Stimulated activated CD8-positive, alpha-beta memory T cell treated with anti-CD3 and anti-CD28 coated beads, Interleukin-4, amount 100 ng/mL, for 48 hours (primary cell): Measurements from ENCODE around the gene FILIP1.

Experiments used
- DNase-seq: peaks from one replicate; pipeline ENCODE4 v3.0.0-alpha.2; 2020

Gene FILIP1

DNA sequence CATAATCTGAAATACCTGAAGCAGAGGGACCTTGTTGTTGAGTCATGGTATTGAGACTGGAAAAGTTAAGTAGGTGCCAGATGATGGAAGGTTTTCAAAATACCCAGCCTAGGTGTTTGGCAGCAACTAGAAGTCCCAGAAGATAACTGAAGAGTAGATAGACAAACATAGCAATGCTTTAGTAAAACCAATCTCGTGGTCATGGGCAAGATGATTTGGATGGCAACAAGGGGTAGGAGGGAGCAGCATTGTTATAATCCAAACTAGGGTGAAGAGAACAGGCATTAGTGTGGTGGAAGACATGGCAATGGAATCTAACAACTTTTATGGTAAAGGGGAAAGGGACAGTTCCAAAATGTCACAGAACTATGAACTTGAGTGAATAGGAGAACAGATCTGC is 2.3 kb downstream of the FILIP1 start:
- no peak for DNase-seq

DNA sequence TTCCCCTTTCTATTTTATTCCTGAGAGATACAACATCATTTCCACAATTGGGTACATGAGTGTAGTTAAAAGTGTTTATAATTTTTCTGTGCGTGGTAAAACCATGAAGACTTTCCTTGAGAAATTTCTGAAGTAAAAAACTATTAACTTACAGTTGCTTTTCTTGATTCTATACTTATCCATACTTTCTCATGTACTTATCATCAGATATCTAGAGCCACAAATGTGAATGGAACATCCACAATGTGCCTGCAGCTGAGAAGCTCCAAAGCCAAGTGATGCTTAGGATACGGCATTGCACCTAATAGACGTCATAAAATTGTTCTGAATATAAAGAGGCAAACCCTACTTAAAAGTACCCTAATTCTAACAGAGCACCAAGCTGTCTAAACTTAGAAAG is 2.9 kb downstream of the FILIP1 start:
- DNase-seq, result no peak

DNA sequence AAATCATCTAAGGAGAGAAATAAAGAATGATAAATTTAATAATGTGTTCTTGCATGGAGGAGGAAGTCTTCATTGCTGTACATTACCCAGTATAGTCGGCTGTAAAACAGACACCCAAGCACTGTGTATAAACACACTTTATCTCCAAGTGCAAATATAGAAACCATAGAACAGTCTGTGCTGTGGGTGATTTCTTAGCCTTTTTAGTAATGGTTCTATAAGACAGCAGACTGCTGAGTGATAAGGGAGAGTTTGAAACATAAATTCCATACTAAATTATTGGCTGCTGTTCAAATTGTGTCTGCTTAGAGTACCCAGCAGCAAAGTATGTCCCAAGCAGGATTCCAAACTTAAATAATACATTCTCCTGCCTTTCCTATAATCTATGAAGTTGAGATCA is 4.6 kb downstream of the FILIP1 start:
- no peak for DNase-seq

DNA sequence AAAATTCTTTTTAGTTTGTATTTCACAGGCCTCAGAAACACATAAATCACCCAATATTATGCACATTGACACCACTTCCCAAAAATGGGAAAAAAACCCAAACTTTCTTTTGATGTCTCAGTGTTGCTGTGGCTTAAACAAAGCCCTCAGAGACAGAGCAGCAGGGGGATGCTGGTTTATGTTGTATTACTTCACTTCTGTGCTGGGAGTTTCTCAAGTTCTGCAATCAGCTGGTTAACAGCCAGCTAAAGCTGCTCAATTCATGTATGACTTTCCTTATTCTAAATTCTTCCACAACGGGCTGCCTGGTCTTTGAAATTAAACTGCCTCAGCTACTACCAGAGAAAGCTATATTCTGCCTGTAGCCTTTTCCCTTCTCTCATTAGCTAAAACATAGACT is 5.6 kb downstream of the FILIP1 start:
- DNase-seq, result no peak

DNA sequence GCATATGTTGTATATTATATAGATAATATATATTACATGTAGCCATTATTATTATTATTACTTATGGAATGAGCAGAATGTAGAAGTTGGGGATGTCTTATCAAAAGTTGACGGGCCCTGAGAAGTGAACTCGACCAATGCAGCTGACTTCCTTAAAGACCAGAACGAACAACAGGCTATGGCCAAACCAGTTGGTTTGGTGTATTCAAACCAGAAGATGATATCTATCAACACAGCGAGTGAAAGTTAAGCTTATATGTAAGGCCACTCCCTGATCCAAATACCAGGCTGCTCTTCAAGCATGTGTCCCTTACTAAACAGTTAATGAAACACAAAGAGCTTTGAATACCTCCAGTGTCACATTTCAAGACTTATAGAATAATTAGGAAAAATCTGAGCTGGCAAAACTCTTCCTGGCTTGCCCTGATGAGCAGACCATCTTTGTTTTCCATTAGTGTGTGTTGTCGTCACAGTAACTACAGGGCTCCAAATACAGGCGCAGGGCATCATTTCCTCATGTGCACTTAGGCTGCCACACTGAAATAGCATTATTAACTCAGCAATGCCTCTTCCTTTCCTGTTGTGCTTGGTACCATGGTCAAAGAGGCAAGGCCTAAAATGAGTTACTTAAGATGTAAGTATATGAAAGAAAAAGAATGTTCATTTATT is 6.6 kb downstream of the FILIP1 start:
- no peak for DNase-seq

DNA sequence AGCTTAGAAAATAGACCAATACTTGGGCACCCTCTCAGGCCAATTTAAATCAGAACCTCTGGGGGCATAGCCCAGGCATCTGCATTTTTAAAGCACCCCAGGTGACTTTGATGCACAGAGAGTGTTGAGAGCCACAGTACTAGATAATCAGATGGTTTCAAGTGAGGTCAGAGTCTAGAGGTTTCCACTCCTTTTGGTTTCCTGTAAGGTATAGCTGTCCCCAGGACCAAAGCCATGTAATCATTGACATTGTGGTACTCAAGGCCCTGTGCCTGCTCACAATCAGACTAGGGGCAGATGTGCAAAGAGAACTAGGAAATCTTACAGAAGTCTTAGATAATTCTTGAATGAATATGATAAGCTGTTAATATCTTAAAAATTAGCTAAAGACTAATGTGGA is 9.1 kb downstream of the FILIP1 start:
- DNase-seq, result no peak

DNA sequence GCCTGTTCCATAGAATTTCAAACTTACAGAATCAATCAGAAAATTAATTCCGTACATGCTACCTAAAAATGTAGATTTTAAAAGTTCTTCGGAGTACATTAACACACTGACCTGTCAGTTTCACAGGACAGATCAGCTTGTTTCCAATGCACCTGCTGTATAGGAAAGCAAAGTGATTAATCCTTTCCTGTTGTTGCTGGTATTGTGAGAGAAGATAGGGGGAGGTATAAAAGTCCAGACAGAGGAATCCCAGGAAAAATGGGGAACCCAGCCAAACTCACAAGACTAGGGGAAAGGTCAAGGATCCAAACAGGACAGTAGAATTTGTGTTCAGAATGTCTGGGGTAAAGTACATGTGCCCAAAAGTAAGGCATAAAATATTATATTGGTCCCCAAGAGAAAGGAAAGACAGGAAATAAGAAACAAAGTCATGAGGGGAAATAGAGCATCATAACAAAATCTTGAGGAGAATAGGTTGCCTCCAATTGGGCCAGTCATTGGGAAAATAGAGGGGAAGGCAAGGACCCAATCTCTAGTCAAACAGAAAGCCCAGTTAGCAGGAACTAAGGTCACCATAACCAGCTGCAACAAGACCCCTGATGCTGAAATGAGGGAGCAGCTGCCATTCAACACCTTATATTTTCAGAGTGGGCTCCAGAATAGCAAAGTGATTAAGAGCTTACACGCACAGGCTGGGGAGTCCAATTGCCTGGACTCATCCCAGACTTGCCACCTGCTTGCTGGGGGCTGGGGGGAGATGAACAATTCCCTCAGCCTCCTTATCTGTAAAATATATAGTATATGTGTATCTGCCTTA is 10.3 kb downstream of the FILIP1 start:
- no peak for DNase-seq

DNA sequence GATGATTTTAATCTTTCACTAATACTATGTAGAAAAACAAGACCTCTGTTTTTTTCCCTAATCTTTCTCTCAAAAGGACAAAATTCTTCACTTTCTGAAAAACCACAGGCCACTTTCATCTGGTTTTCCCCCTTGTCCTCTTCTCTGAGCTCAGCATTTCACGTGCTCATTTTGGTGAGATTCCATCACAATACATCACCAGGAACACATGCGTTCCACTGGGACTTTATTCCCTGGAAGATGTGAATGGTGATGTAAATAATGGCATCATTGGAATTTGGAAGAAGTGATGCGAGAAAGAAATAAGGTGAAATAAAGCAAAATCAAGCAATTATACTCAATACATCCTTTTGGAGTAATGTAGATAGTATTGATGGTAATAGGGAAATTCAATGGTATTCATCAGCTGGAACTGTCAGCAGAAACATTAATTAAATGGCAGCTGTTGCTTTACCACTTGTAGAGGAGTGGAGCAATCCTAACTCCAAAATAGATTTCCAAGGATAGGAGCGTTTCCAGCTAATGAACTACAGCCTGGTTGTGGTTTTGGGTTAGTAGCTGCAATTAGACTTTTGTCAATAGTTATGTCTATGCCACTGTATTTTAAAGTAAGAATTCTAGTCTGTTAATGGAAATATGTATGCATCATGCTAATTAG is 11.5 kb downstream of the FILIP1 start:
- DNase-seq, result no peak

DNA sequence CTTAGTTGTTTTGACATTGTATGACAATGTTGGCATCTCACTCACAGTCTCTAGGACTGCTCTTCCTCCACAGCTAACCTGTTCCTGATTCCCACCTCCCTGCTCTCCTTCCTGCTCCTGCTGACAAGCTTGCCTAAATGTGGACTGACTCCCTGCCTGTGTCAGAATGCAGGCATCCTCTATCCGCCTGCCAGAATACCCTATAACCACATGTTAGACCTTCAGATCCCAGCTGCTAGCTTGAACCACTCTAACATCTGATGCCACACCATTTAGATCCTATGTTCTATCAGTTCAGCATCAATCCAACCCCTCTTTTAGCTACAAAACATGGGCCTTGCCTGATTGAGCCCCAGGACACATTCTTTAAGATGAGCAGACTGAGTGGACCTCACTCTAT is 12.2 kb downstream of the FILIP1 start:
- no peak for DNase-seq

DNA sequence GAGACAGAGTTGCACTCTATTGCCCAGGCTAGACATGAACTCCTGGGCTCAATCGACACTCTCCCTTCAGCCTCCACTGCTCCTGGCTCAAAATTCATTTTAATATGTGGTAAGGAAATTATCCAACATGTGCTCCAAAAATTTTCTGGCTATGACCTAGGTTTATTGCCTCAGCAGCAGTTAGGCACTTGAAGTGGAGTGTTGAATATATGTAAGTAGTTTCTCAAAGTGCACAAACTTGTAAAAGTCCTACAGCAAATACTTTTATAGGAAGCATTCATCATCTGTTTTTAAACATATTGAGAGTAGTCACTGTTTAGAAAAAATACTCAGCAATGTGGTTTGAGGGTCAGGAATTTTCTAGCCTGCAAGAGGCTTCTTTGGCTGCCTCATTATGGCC is 13.2 kb downstream of the FILIP1 start:
- no peak for DNase-seq

DNA sequence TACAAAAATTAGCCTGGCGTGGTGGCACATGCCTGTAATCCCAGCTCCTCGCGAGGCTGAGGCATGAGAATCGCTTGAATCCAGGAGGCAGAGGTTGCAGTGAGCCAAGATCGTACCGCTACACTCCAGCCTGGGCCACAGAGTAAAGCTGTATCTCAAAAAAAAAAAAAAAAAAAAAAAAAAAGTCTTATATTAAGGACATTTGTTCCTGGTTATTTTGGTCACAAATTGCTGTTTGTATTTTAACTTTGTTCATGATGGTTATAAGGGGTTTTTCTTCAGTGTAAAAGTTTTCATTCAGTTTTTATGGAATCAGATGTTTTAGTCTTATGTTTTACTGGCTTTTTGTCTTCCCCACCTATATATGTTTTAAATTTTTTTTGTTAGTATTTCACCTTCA is 13.9 kb downstream of the FILIP1 start:
- no peak for DNase-seq

DNA sequence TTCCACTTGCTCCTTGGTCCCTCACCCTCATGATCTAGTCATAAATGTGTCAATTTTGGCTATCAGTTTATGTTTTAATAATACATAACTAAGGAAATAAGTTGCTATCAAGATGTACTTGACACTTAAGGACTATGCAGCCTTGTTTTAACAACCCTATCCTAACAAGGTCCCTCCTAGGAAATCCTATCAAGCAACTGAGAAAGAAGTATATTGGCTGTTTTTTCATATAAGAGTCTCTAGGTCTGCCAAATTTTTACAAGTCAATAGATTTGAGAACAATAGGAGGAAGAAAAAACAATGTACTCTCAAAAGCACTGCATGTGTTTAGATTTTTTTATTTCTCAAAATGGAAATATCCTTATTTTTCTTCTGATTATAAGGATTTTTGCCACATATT is 14.7 kb downstream of the FILIP1 start:
- no peak for DNase-seq

DNA sequence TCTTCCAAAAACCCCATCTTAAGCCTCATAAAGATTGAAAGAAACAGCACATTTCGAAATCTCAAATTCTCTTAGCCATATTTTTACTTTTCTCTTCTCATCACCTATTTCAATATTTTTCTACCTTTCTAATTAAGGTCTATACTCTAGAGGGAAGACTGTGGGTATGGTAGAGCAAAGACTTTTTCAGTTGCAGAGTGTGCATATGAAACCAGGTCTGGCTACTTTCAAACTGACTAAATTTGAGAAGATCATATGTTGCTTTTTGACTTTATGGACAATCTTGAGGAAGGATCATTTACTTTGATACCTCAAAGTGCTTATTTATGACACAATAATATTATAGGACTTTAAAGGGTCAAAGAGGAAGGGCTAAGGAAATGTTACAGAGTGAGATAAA is 20.7 kb downstream of the FILIP1 start:
- no peak for DNase-seq

DNA sequence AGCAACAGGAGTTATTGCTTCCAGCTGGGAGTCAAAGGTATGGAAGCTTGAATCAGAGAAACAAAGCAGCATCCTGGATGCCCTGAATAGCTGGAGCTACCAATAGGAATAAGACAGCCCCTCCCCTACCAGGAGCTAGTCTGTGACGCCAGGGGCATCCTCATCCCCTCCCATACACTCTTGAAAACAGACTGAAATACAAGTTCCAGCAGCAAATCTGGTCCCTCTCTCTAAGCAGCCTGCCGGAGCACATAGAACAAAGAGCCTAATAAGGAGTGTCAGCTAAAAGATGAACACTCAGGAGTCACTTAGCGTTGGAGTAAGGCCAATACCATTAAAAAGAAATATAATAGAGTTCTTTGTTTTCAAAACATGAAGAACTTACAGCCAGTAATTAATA is 25.6 kb downstream of the FILIP1 start:
- DNase-seq, result no peak

DNA sequence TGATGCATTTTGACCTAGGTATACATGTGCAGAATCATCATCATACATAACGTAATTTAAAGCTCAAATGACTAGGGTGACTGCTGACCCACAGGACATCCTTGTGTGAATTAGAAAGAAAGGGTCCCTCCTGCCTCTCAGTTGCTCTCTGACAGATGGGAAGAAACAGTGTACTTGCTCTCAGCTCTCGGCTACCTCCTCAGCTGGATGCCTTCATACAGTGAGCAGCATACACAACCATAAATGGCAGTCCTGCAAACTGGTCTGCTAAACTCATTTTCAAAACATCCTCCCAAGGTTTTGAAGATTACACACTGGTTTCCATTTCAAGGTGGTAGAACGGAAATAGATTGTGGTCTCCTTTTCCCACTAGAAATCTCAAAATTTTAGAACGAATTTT is 26.3 kb downstream of the FILIP1 start:
- no peak for DNase-seq

DNA sequence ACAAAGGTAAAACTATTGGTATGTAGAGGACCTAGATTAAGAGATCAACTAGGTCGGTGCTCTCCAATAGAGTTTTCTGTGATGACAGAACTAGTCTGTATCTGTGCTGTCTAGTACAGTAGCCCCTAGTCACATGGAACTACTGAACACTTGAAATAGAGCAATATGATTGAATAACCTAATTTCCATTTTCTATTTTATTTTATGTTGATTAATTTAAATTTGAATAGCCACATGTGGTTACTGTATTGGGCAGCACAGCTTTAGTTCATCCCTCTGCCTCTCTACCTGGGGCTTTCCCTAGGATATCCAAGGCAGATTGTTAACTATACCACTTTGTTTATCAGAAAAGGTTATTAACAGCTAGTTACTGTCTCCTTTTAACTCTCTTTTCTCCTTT is 27.0 kb downstream of the FILIP1 start:
- DNase-seq, result no peak

DNA sequence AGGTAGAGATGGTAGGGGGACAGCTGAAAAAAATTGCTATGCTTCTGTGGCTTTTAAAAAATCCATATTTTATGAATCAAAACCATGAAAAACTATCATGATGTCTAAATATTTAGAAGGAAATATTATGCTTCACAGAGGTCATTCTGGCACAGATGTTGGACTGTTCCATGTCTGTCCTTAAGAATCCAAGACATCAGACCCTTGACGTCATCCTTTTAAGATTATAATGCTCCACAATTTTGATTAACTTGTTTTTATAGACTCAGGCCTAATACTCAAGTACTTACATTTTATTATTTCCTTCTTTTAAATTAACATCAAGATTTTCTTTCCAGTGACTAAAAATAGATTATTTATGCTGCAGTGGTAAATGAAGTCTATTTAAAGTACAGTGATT is 29.7 kb downstream of the FILIP1 start:
- no peak for DNase-seq

DNA sequence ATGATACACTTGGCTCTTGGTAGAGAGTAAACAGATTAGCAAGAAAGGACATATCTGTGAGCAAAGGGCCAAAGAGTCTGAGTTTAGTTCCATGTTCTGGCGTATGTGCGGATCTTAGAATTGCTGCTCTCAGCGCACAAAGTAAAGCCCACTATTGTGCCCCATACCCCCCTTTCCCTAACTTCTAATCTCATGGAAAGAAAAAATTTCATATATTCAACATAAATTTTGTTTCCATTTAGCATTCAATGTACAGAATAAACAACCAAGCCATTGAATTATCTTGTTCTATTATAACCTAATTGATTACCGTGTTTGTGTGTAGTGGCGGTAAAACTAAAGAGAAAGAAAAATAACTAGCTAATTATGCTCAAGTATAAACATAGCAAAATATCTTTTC is 30.5 kb downstream of the FILIP1 start:
- no peak for DNase-seq

DNA sequence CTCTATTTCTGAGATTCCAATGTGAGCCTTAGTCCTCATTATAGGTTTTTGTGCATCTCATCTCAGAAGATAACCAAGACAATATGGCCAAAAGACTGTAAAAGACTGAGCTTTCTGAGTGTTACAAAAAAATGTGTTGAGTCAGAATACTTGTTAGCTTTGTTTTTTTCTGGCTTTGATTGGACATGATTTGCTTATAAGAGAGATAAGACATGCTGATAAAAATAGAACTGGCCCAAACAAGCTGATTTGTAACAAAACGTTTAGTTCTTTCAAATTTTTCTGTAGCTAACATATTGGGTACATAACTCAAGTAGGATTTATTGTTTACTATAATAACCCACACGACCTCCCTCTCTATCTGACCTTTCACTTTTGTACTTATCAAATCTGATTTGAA is 32.9 kb downstream of the FILIP1 start:
- no peak for DNase-seq

DNA sequence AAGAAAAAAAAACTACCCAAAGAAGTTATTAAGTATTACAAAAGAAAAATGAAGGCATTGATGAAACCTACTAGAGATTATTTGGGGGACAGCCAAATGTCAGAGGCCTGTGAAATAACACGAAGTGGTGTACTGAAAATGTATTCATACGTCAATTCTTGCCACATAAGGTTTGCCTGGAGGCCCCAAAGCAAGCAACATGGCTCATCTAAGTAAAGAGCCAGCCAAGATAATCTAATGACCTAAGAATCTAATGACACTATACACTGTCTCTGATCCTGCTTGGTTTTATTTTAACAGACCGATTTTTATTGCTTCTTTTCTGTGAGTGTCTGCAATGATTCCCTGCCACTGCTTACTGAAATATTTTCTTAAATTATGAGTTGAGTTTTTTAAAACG is 34.7 kb downstream of the FILIP1 start:
- no peak for DNase-seq

DNA sequence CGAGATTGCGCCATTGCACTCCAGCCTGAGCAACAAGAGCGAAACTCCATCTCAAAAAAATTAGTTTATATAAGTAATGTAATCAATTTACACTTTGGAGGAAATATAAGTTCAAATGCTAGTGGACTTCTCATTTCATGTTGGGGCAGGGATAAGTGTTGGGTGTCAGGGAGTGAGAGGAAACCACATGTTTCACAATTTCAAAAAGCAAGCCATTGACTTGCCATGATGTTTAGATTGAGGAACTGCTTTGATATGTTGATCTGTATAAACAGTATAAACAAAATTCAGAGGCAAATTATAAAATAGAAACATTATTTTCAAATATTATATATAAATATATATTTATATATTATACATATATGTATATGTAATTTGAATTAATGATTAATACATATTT is 42.7 kb downstream of the FILIP1 start:
- DNase-seq, result no peak

DNA sequence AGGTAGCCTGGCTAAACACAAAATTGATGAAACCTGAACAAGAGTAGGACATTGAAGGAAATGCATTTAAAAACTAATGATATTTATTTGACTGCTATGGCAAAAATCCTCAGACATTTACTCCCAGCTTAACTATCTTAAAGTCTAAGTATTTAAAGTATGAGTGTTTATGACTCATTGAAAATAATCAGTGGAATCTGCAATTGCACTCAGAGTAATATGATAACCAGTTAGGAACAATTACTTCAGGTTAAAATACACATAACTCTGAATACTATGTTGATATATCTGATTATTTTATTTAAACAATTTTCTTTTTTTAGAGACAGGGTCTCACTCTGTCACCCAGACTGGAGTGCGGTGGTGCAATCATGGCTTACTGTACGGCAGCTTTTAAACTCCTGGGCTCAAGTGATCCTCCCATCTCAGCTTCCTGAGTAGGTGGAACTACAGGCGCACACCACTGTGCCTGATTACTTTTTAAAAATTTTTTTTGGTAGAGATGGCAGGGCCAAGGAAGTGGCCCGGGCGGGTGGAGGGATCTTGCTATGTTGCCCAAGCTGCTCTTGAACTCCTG is 43.9 kb downstream of the FILIP1 start:
- DNase-seq, result no peak

DNA sequence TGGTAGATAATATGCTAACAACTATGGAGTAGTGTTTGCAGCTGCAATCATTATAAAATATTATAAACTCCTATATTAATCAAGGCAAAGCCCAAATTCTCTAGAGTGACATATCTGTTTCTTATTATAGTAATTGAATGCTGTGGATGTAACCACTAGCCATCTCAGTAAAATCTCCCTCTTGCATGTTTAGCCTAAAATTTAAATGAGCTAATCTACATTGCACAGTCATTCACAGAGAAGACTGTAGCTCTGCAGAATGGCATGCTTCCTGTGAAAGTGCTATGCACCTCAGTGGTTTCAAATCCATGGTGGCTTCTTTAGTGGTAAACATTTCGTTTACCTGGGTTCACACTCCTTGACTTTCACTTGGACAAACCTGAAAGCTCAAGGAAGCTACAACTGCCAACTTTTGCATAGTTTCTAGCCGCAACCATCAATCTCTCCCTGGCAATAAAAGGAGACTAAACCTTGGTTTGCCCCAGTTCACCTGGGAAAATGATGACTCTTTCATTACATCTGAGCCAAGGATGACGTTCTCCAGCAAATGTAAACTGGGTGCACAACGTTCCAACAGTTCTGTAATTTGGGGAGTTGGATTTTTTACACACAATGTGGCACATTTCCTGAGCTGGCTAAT is 47.2 kb downstream of the FILIP1 start:
- DNase-seq, result no peak

DNA sequence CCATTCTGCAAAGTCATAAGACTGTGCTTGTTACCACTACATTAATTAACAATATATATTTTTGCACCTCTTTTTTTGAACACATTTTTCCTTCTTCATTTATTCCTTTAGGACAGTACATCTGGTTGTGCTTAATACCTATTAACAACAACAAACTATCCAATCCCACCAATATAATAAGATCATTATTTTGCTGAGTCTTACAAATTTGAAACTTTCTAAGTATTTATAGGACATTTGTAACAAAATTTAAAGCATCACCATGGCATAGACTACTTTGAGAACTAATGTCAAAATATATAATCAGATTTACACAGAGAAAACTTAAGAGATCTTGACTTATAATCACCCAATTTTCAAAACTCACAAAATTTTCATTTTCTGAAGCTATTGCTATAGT is 47.9 kb downstream of the FILIP1 start:
- no peak for DNase-seq
